ENCODE results near the gene RALB. TPM values are rescaled to one million over a fixed set of nuclear protein-coding genes. Genes with fewer than 3 reads are reported as not detected.

RALB gene
- total RNA-seq, 1 experiment from 2014 or later = 24.6 TPM

DNA sequence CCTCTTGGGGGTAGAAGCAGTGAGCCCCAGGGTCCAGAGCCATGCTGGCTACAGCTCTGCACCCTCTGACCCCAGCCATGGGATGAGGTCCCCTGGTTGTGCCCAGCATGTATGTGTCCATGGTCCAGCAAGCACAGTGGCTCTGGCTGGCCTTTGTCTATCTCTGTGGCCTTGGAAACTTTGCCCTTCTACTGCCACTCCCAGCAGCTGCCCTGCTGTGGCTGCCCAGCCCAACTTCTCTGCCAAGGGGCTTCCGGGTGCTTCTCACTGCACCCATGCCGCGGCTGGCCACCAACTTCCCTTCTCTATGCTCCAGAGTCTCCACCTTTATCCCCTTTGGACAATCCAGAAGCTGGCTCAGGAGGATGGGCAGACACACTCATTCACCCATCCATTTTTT lies 48.2 kb upstream of the RALB start:
- H4K8ac ChIP-seq (replicated peaks; ENCODE audit: insufficient read length, low read depth, low read length) = no peak overlapping the region
- peaks cover 3% of the 10 kb centered on the region; the same call in 1 of the 2 replicates for H3K4me1 ChIP-seq (ENCODE audit: insufficient read depth, low read length)
- Mint-ChIP-seq H3K4me1 (peaks cover 4 to 8% of the 10 kb centered on the region in 2 experiments; a peak in 3 of 4 replicates), H3K27ac (no peak overlapping the region), H3K9me3 (no peaks in the 10 kb centered on the region), H3K27me3 (ENCODE audit: low read depth) (no peaks in the 10 kb centered on the region), H3K36me3 (ENCODE audit: insufficient read depth in 1 of 3, low read depth in 3 of 3) (no peaks in the 10 kb centered on the region), H3K4me3 (no peak overlapping the region)
- no peak for DNase-seq
- H3K9ac ChIP-seq (ENCODE audit: extremely low read depth, insufficient read length, low read length) = no peak overlapping the region
- H3K79me1 ChIP-seq (ENCODE audit: insufficient read depth, low read depth, low read length, poor library complexity, severe bottlenecking) = no peaks in the 10 kb centered on the region
- H4K5ac ChIP-seq (ENCODE audit: insufficient read length, low read depth, low read length) = no peak overlapping the region
- no peak for TF ChIP-seq CTCF (conservative IDR thresholded peaks at IDR 0.05)
- no peak overlapping the region for H2AK5ac ChIP-seq (ENCODE audit: insufficient read length, low read length)
- no peak overlapping the region for H3K4ac ChIP-seq (ENCODE audit: low read depth, low read length)
- H3K18ac ChIP-seq (ENCODE audit: insufficient read length, low read depth, low read length) = no peak overlapping the region
- no peak overlapping the region for H3K4me2 ChIP-seq (ENCODE audit: insufficient read depth, insufficient read length, low read length)
- no peak overlapping the region for H2AFZ ChIP-seq (ENCODE audit: low read length)
- no peak overlapping the region for H2BK20ac ChIP-seq (ENCODE audit: low read depth, low read length, poor library complexity, severe bottlenecking)
- H2BK12ac ChIP-seq (ENCODE audit: insufficient read length, low read depth, low read length) = no peak overlapping the region
- H3K27me3 ChIP-seq (ENCODE audit: insufficient read depth, low read length) = no peaks in the 10 kb centered on the region
- H3K14ac ChIP-seq (ENCODE audit: insufficient read depth, low read length) = no peak overlapping the region; the same call in 1 of the 2 replicates
- no peaks in the 10 kb centered on the region for H3K23me2 ChIP-seq (ENCODE audit: insufficient read length, low read depth, low read length, poor library complexity, severe bottlenecking)
- no peak overlapping the region for H2BK5ac ChIP-seq (ENCODE audit: insufficient read length, low read length)
- no peak overlapping the region for H2BK120ac ChIP-seq (ENCODE audit: low read depth, low read length, poor library complexity, severe bottlenecking)
- no peak overlapping the region for H3K56ac ChIP-seq (ENCODE audit: insufficient read length, low read depth, low read length)
- no peaks in the 10 kb centered on the region for H4K20me1 ChIP-seq (ENCODE audit: control insufficient read depth, insufficient read depth, insufficient read length)
- H3K9me3 ChIP-seq (ENCODE audit: control insufficient read depth, low read depth, low read length) = no peaks in the 10 kb centered on the region
- no peak overlapping the region for H2BK15ac ChIP-seq (ENCODE audit: low read depth, low read length)
- no CpG with 5 or more reads among the region's 3 CpGs for WGBS (ENCODE audit: extremely low coverage, insufficient read length, low lambda C conversion rate)
- H3K27ac ChIP-seq (ENCODE audit: insufficient read length, low read depth, low read length) = no peak overlapping the region
- H3K23ac ChIP-seq (ENCODE audit: insufficient read length, low read depth, low read length) = no peak overlapping the region
- no peak overlapping the region for H3T11ph ChIP-seq (ENCODE audit: low read length)
- H3K79me2 ChIP-seq (ENCODE audit: insufficient read depth, low read length) = no peaks in the 10 kb centered on the region
- H4K91ac ChIP-seq (ENCODE audit: insufficient read length, low read depth, low read length) = no peak overlapping the region

Measured in H9 (cell line).